Measurements from ENCODE around the gene WIPF2.

The WIPF2 gene

GRCh38 chr17:40327244-40327729 is 108.2 kb downstream of the WIPF2 start:
- no peak overlapping the region for H3K4me3 ChIP-seq (ENCODE audit: low read depth, low read length)
- no peaks in the 10 kb centered on the region for H3K27me3 ChIP-seq
- peaks cover 26% of the 10 kb centered on the region for H3K36me3 ChIP-seq
- no peak for DNase-seq
- H3K4me1 ChIP-seq, result peaks cover 48% of the 10 kb centered on the region
- TF ChIP-seq, protein P1, sequence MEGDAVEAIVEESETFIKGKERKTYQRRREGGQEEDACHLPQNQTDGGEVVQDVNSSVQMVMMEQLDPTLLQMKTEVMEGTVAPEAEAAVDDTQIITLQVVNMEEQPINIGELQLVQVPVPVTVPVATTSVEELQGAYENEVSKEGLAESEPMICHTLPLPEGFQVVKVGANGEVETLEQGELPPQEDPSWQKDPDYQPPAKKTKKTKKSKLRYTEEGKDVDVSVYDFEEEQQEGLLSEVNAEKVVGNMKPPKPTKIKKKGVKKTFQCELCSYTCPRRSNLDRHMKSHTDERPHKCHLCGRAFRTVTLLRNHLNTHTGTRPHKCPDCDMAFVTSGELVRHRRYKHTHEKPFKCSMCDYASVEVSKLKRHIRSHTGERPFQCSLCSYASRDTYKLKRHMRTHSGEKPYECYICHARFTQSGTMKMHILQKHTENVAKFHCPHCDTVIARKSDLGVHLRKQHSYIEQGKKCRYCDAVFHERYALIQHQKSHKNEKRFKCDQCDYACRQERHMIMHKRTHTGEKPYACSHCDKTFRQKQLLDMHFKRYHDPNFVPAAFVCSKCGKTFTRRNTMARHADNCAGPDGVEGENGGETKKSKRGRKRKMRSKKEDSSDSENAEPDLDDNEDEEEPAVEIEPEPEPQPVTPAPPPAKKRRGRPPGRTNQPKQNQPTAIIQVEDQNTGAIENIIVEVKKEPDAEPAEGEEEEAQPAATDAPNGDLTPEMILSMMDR (IDR thresholded peaks at IDR 0.05; ENCODE audit: low read depth, low read length), result no peak
- no peaks in the 10 kb centered on the region for H3K9me3 ChIP-seq

DNA sequence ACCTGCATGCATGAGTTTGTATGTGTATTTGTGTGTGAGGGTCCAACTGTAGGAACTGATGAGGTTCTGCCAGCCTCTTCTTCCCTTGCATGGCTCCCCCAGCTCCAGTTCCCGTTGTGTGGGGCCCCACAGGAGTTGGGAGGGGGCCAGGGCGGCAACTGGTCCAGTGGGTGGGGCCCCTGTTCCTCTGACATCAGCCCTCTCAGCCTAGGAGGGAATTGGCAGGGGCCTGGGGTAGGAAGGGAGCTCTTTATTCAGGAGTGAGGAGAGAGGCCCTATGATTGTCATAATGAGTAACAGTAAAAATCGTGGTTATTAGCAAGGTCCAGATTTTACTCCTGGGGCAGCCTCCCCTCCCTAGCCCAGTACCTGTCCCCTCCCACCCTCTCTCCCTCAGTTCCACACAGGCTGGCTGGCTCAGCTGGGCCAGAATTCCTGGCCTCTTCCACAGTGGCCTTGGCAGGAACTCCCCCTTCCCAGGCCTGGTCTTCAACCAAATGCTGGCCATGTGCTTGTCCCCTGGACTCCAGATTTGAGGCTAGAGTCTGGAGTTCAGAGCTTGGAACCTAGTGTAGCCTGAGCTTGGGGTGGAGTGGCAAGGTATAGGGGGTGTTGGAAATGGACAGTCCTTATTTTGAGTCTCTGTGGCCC is 108.8 kb downstream of the WIPF2 start:
- no peaks in the 10 kb centered on the region for H3K27me3 ChIP-seq
- no peak for DNase-seq
- H3K36me3 ChIP-seq, result peaks cover 28% of the 10 kb centered on the region
- peaks cover 47% of the 10 kb centered on the region for H3K4me1 ChIP-seq
- H3K4me3 ChIP-seq (ENCODE audit: low read depth, low read length), result no peak overlapping the region
- TF ChIP-seq, protein P1 (IDR thresholded peaks at IDR 0.05; ENCODE audit: low read depth, low read length), result no peak
- H3K9me3 ChIP-seq, result no peaks in the 10 kb centered on the region

GRCh38 chr17:40328386-40328766 is 109.3 kb downstream of the WIPF2 start:
- H3K4me3 ChIP-seq (ENCODE audit: low read depth, low read length), result no peak overlapping the region
- no peaks in the 10 kb centered on the region for H3K27me3 ChIP-seq
- DNase-seq, result no peak
- H3K4me1 ChIP-seq, result peaks cover 45% of the 10 kb centered on the region
- TF ChIP-seq, protein P1 (IDR thresholded peaks at IDR 0.05; ENCODE audit: low read depth, low read length), result no peak
- no peaks in the 10 kb centered on the region for H3K9me3 ChIP-seq
- peaks cover 32% of the 10 kb centered on the region for H3K36me3 ChIP-seq

GRCh38 chr17:40329839-40330794 is 111.0 kb downstream of the WIPF2 start:
- TF ChIP-seq, protein P1 (IDR thresholded peaks at IDR 0.05; ENCODE audit: low read depth, low read length), result no peak
- Histone ChIP-seq H3K27me3 (no peaks in the 10 kb centered on the region), H3K4me1 (peaks cover 55% of the 10 kb centered on the region), H3K9me3 (no peaks in the 10 kb centered on the region), H3K4me3 (ENCODE audit: low read depth, low read length) (no peak overlapping the region), H3K36me3 (peaks cover 40% of the 10 kb centered on the region)
- DNase-seq, result no peak

DNA sequence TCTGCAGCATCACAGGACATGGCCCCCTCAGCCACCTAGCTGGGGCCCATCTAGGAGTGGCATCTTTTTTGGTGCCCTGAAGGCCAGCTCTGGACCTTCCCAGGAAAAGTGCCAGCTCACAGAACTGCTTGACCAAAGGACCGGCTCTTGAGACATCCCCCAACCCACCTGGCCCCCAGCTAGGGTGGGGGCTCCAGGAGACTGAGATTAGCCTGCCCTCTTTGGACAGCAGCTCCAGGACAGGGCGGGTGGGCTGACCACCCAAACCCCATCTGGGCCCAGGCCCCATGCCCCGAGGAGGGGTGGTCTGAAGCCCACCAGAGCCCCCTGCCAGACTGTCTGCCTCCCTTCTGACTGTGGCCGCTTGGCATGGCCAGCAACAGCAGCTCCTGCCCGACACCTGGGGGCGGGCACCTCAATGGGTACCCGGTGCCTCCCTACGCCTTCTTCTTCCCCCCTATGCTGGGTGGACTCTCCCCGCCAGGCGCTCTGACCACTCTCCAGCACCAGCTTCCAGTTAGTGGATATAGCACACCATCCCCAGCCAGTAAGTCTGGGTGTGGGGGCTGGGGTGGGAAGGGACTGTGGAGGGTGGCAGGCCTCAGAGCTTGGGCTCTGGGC is 111.9 kb downstream of the WIPF2 start:
- H3K36me3 ChIP-seq, result peaks cover 40% of the 10 kb centered on the region
- H3K4me3 ChIP-seq (ENCODE audit: low read depth, low read length), result no peak overlapping the region
- TF ChIP-seq, protein P1 (IDR thresholded peaks at IDR 0.05; ENCODE audit: low read depth, low read length), result no peak
- no peak for DNase-seq
- H3K9me3 ChIP-seq, result no peaks in the 10 kb centered on the region
- H3K27me3 ChIP-seq, result no peaks in the 10 kb centered on the region
- H3K4me1 ChIP-seq, result peaks cover 52% of the 10 kb centered on the region
